GM18519 (cell line): ENCODE results near the gene TFDP1.
"Not testable (repeated sequence)": the region's sequence is repeated elsewhere in the genome, so short reads cannot be mapped to it uniquely, and the experiment has no call there.

Source experiments
- ATAC-seq: cut with Tn5 transposase; IDR thresholded peaks from one replicate; pipeline ENCODE4 v1.9.1; 2021; ENCODE audit warnings: mild to moderate bottlenecking, moderate library complexity; ENCODE audit not compliant: unreplicated experiment, low FRiP score

The TFDP1 gene

GRCh38 chr13:113594066-113594821 lies 9.7 kb downstream of the TFDP1 start:
- ATAC-seq: not testable (repeated sequence)

DNA sequence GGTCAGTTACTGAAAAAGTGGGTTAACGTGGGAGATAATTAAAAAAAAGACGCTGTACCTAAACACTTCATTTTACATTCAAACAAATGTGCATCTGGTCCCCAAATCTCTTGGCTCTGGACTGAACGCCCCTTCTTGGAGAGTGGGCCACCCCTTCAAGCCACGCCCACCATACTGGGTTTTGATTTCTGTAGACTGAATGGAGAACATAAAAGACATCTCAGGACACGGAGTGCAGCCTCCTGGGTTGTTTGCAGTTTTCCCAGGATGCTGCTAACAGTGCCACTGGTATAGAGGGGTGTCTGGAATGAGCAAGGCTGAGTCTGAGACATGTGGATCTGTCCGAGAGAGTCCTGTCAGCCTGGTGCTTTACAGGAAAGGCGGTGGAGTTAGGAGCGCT lies 10.6 kb downstream of the TFDP1 start:
- ATAC-seq: no peak

- no peak for ATAC-seq
These were observed 12.0 kb downstream of the TFDP1 start for GRCh38 chr13:113596321-113597200.

GRCh38 chr13:113597391-113598080 lies 13.0 kb downstream of the TFDP1 start:
- ATAC-seq: no peak

GRCh38 chr13:113598081-113598410 lies 13.5 kb downstream of the TFDP1 start:
- no peak for ATAC-seq

DNA sequence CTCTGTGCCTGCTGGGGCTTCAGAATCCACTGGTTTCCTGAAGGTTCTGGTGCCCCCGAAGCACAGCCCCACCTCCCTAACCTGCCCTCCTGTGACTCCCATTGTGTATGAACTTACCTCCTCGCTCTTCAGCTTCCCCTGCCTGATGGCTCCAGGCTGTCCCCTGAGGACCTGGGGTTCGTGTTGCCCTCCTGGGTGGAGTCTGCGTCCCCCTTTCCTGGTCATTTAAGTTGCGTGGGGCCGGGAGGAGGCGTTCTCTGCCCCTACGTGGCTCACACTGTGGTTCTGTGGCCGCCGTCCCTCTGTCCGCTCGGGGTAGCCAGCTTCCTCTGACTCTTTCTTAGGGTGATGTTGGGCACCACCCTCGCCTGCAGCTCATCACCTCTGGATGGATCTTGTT lies 13.9 kb downstream of the TFDP1 start:
- no peak for ATAC-seq

GRCh38 chr13:113599391-113599790 lies 14.8 kb downstream of the TFDP1 start:
- no peak for ATAC-seq

DNA sequence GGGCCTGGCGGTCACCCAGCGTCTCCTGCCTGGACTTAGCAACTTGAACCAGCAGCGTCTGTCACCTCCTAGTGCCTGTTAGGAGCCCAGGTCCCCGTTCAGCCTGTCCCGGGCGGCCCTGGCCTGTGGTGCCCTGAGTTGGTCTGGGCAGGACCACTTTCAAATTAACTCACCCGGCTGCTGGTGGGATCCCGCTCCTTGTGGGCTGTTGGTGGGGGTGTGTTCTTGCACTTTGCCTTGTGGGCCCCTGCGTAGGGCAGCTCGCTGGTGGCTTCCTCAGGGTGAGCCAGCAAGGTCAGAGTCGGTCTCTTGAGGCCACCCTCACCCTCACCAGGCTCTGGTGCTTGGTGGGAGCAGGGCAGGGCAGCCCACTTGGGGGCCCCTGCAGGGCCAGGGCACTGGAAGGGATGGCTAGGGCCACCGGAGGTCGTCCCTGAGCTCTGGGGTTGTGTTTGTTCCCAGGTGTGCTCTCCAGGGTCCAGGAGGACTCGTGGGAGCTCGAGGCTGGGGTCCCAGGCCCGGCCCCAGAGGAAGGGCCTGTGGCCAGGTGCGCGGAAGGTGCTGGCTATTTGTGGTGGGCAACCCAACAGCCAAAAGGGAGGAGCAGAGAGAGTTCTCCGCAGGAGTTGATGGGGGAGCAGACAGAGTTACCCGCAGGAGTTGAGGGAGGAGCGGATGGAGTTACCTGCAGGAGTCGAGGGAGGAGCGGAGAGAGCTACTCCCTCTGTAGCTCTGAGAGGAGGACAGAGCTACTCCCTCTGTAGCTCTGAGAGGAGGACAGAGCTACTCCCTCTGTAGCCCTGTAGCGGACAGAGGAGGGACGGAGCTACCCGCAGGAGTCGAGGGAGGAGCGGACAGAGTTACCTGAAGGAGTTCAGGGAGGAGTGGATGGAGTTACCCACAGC lies 16.9 kb downstream of the TFDP1 start:
- no peak for ATAC-seq

GRCh38 chr13:113602291-113602988 lies 17.9 kb downstream of the TFDP1 start:
- no peak for ATAC-seq

DNA sequence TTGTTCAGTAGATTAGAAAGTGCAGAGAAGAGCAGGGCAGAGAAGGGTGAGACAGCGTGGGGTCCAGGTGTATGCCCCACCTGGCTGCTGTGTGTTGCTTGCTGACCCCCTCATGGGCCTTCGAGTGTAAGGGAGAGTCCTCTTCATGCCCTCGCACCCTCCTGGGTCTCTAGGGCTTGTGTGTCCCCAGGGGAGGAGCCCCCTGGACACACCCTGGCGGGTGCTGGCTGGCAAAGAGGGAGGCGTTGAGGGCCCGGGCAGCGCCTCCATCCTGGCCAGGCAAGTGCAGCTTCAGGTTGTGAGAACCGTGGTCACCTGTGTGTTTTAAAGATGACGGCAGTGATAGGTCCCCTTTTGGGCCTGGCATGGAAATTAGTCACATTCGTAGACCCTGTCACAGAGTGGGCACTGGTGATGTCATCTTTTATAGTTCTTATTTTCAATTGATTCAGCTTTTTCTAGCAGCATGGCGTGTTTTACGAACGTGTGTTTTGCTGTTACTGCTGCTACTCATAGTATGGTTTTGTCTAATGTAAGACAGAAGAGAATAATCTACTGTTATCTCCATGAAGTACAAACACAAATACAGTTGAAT lies 18.7 kb downstream of the TFDP1 start:
- ATAC-seq: no peak

- ATAC-seq: peak; percentile 53
These were observed 19.6 kb downstream of the TFDP1 start for GRCh38 chr13:113604186-113604585.

DNA sequence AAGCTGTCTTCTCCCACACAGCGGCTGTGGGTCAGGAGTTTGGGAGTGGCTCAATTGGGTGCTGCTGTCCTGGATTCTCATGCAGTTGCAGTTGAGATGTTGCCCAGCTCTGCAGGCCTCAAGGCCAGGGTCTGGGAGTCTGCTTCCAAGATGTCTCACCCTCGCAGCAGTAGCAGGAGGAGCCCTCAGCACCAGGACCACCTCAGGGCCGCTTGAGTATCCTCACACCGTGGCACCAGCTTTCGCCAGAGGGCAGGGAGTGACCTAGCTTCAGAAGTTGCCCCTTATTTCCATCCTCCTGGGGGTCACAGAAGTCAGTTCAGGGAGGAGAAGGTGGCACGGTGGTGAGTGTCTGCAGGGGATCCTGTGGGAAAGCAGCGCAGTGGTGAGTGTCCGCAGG lies 20.9 kb downstream of the TFDP1 start:
- ATAC-seq: no peak

GRCh38 chr13:113605866-113606438 lies 21.4 kb downstream of the TFDP1 start:
- ATAC-seq: no peak

- no peak for ATAC-seq
These were observed 22.7 kb downstream of the TFDP1 start for GRCh38 chr13:113607056-113607888.

GRCh38 chr13:113607889-113608635 lies 23.5 kb downstream of the TFDP1 start:
- no peak for ATAC-seq

GRCh38 chr13:113608967-113609533 lies 24.5 kb downstream of the TFDP1 start:
- ATAC-seq: no peak

DNA sequence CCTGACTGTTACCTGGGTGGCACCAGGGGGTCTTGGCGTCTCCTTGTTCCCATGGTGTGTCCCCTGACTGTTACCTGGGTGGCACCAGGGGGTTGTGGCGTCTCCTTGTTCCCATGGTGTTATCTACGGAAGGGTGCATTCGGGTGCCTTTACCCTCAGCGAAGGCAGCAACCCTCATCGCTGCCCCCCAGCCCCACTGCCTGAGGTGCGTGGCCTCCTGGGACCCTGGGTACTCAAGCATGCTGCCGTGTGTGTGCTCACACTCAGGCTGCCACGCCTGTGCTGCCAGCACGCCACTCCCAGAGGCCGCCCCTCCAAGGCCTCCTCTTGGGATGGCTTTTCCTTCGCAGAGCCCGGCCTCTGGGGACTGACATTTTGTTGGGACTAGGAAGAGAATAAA lies 25.1 kb downstream of the TFDP1 start:
- ATAC-seq: no peak
